SK-N-SH (cell line): Measurements from ENCODE around the gene IL26. TPM values are rescaled to one million over a fixed set of nuclear protein-coding genes. Genes with fewer than 3 reads are reported as not detected.

Source experiments
- CTCF ChIA-PET: fragments of 300-600, 350-600 bp; formaldehyde crosslinking; extraction: SDS; loops from one replicate; lab custom pipeline; 2021; lab: Yijun Ruan, JAX
- POLR2A ChIA-PET: fragments of 350-600 bp; sonication (Branson Sonifier 250); formaldehyde crosslinking; extraction: SDS; loops from one replicate; lab custom pipeline; 2020; ENCODE audit warnings: antibody characterized with exemption, inconsistent platforms; lab: Yijun Ruan, JAX
- DNase-seq: peaks from one replicate; pipeline ENCODE4 v3.0.0; 2012
- H2AFZ ChIP-seq: fragments of 200-600 bp; sonication (generic); 2 replicates; pipeline ENCODE4 v1.8.1; 2016; ENCODE audit warnings: antibody characterized with exemption, mild to moderate bottlenecking, low read depth
- H3F3A ChIP-seq: fragments of 200-600 bp; sonication (generic); replicated peaks from 2 replicates; pipeline ENCODE3; 2016; ENCODE audit warnings: antibody characterized with exemption, mild to moderate bottlenecking; ENCODE audit not compliant: insufficient read depth
- H3K27ac ChIP-seq, 2 experiments: fragments of 200-500 bp in 1 of 2; fragments of 200-600 bp in 1 of 2; sonication (Bioruptor generic) in 1 of 2; sonication (generic), shearing (Covaris generic) in 1 of 2; 2 replicates each; pipeline versions ENCODE4 v1.5.1 to v1.6.1; 2014 to 2016; ENCODE audit warnings: low read depth in 2 of 2, inconsistent platforms in 1 of 2, low read length in 1 of 2, mild to moderate bottlenecking in 1 of 2, mixed read lengths in 1 of 2
- H3K27me3 ChIP-seq: fragments of 200-600 bp; sonication (generic), shearing (Covaris generic); 2 replicates; pipeline ENCODE4 v1.6.1; 2016; ENCODE audit warnings: mixed run types; ENCODE audit not compliant: insufficient read depth
- H3K36me3 ChIP-seq, 2 experiments: fragments of 200-500 bp in 1 of 2; fragments of 200-600 bp in 1 of 2; sonication (Bioruptor generic) in 1 of 2; sonication (generic) in 1 of 2; replicated peaks in 1 of 2; 2 replicates each; pipeline versions ENCODE3 to v1.5.1; 2014 to 2016; ENCODE audit warnings: low read length in 1 of 2, mild to moderate bottlenecking in 1 of 2; ENCODE audit not compliant: insufficient read depth in 2 of 2, control insufficient read depth in 1 of 2
- H3K4me1 ChIP-seq, 2 experiments: fragments of 200-500 bp in 1 of 2; fragments of 200-600 bp in 1 of 2; sonication (Bioruptor generic) in 1 of 2; sonication (generic), shearing (Covaris generic) in 1 of 2; 2 replicates each; pipeline versions ENCODE4 v1.5.1 to v1.6.1; 2014 to 2016; ENCODE audit warnings: low read depth in 1 of 2, low read length in 1 of 2, mixed run types in 1 of 2; ENCODE audit not compliant: insufficient read depth in 2 of 2, control insufficient read depth in 1 of 2
- H3K4me2 ChIP-seq: fragments of 200-600 bp; sonication (generic), shearing (Covaris generic); 2 replicates; pipeline ENCODE4 v1.6.1; 2017; ENCODE audit warnings: mixed run types
- H3K4me3 ChIP-seq, 2 experiments: fragments of 200-500 bp in 1 of 2; fragments of 200-600 bp in 1 of 2; sonication (Bioruptor generic) in 1 of 2; sonication (generic), shearing (Covaris generic) in 1 of 2; 2 replicates each; pipeline versions ENCODE4 v1.5.1 to v1.8.1; 2014 to 2016; ENCODE audit warnings: low read depth in 2 of 2, inconsistent platforms in 1 of 2, low read length in 1 of 2, mild to moderate bottlenecking in 1 of 2, mixed read lengths in 1 of 2, moderate library complexity in 1 of 2
- H3K79me2 ChIP-seq: fragments of 200-600 bp; sonication (generic); 2 replicates; pipeline ENCODE4 v1.8.1; 2017; ENCODE audit warnings: mild to moderate bottlenecking; ENCODE audit not compliant: insufficient read depth
- H3K9ac ChIP-seq: fragments of 200-600 bp; sonication (generic); 2 replicates; pipeline ENCODE4 v1.6.1; 2017; ENCODE audit warnings: mixed run types
- H3K9me2 ChIP-seq: fragments of 200-600 bp; sonication (generic); 2 replicates; pipeline ENCODE4 v1.6.1; 2017; ENCODE audit warnings: mixed run types
- H3K9me3 ChIP-seq: fragments of 200-600 bp; sonication (generic); 2 replicates; pipeline ENCODE4 v1.6.1; 2017; ENCODE audit warnings: mixed run types, mild to moderate bottlenecking, moderate library complexity
- H4K20me1 ChIP-seq: fragments of 200-600 bp; sonication (generic); 2 replicates; pipeline ENCODE4 v1.6.1; 2017; ENCODE audit warnings: mild to moderate bottlenecking, mixed run types; ENCODE audit not compliant: insufficient read depth
- EP300 ChIP-seq, 2 experiments: IDR thresholded peaks; 2 replicates each; pipeline versions ENCODE4 v1.4.0 to v1.6.1; 2012; ENCODE audit warnings: borderline replicate concordance in 1 of 2, low read depth in 1 of 2, low read length in 1 of 2
- EZH2phosphoT487 ChIP-seq: fragments of 200-600 bp; sonication (generic); IDR thresholded peaks from 2 replicates; pipeline ENCODE4 v1.6.1; 2017; ENCODE audit warnings: low read depth, mixed run types, mild to moderate bottlenecking, antibody characterized with exemption, moderate library complexity, borderline replicate concordance
- FOXJ3 ChIP-seq: sonication (generic); formaldehyde crosslinking; IDR thresholded peaks from 2 replicates; pipeline ENCODE4 v1.5.1; 2020; ENCODE audit warnings: mild to moderate bottlenecking, missing genetic modification reagents
- FOXM1 ChIP-seq: IDR thresholded peaks from 2 replicates; pipeline ENCODE4 v1.4.0; 2012; ENCODE audit warnings: low read depth, mild to moderate bottlenecking
- GABPA ChIP-seq: IDR thresholded peaks from 2 replicates; pipeline ENCODE4 v1.4.0; 2012; ENCODE audit warnings: low read depth, mild to moderate bottlenecking
- GATA2 ChIP-seq: sonication (generic); formaldehyde crosslinking; IDR thresholded peaks from 2 replicates; pipeline ENCODE4 v1.5.0; 2020; ENCODE audit warnings: mild to moderate bottlenecking, missing genetic modification reagents
- MEF2A ChIP-seq: IDR thresholded peaks from 2 replicates; pipeline ENCODE4 v1.4.0; 2012; ENCODE audit warnings: low read depth, borderline replicate concordance
- NFIC ChIP-seq: IDR thresholded peaks from 2 replicates; pipeline ENCODE4 v1.4.0; 2012; ENCODE audit warnings: borderline replicate concordance
- POLR2AphosphoS5 ChIP-seq: IDR thresholded peaks from 2 replicates; pipeline ENCODE4 v1.6.1; 2012; ENCODE audit warnings: low read depth, low read length
- RCOR1 ChIP-seq: fragments of 150-350 bp; IDR thresholded peaks from 2 replicates; pipeline ENCODE4 v1.6.1; 2017; ENCODE audit warnings: antibody characterized with exemption, low read length
- RFX5 ChIP-seq: IDR thresholded peaks from 2 replicates; pipeline ENCODE4 v1.6.1; 2012; ENCODE audit warnings: mild to moderate bottlenecking, improper control_type of control experiment, low read length
- SMC3 ChIP-seq: IDR thresholded peaks from 2 replicates; pipeline ENCODE4 v1.6.1; 2012; ENCODE audit warnings: low read depth, low read length, improper control_type of control experiment
- TCF12 ChIP-seq: IDR thresholded peaks from 2 replicates; pipeline ENCODE4 v1.4.0; 2012
- TEAD4 ChIP-seq: IDR thresholded peaks from 2 replicates; pipeline ENCODE4 v1.4.0; 2012; ENCODE audit warnings: mild to moderate bottlenecking, borderline replicate concordance; ENCODE audit not compliant: insufficient read depth
- YY1 ChIP-seq: IDR thresholded peaks from 2 replicates; pipeline ENCODE4 v1.4.0; 2012; ENCODE audit warnings: low read depth, mild to moderate bottlenecking
- WGBS: methylation state at CpG from one replicate; pipeline ENCODE4 v1.1.6; 2017; ENCODE audit warnings: low lambda C conversion rate; 5-methylcytosine and 5-hydroxymethylcytosine counted together
- polyA plus RNA-seq, 3 experiments: library from polyadenylated mRNA; depleted of rRNA; stranded (reverse); fragments of >200 nt; gene quantifications; 2 replicates each; pipeline ENCODE4 v1.2.3, GENCODE V29; 2012
- TF ChIP-seq, protein P1 (sequence below): IDR thresholded peaks from 2 replicates; pipeline ENCODE4; 2012
- TF ChIP-seq, protein P2 (sequence below): IDR thresholded peaks from 2 replicates; pipeline ENCODE4 v1.4.0; 2012; ENCODE audit warnings: low read depth, borderline replicate concordance
- TF ChIP-seq, protein P3 (sequence below): IDR thresholded peaks from 2 replicates; pipeline ENCODE4 v1.6.1; 2012; ENCODE audit warnings: mild to moderate bottlenecking, low read depth, low read length, moderate library complexity

Gene IL26
- polyA plus RNA-seq, 1 of the 3 experiments (the other 2 are of a cell fraction): not detected

DNA sequence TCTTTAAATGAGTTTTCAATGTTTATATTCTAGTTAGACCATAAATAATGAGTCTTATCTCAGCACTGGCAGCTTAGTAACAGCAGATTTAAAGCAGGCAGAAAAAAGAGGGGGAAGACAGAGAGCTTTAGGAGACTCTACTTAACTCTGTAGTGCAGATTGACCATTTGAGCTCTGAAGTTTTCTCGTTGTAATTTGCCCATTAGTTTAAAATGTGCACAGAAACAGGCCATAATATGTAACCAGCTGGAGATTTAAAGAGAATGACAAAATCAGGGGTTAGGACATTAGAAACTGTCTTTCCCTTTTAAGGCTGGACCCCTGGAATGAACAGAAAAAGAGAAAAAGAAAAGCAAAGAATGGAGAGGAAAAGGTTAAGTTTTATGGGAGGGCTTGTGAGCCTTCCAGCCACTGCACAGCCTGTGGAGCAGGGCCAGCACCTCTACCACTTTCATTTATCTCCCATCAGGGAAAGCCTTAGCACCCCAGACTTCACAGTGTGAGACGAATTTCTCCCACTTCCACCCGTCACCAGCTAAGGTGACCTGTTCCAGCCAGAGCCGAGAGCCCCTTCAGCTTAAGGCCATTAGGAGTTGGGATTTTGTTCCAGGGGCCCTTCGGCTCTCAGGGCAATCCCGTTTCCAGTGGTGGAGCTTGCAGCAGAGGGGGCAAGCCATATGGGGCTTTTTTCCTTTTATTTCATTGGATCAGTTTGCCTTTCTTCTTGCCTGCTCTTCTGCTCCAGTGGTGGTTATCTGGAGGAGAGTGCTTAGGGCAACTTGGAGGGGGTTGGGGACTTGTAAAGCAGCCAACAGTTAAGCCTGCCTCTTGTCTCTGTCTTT lies 19.8 kb upstream of the IL26 start:
- H3K27ac ChIP-seq: peak overlapping the region; percentile 32 to 91; a peak in 3 of 4 replicates
- TF ChIP-seq EP300 (IDR thresholded peaks at IDR 0.05; ENCODE audit: borderline replicate concordance in 1 of 2, low read depth in 1 of 2, low read length in 1 of 2) (no peak), GABPA (no peak), GATA2 (CRISPR knock-in tag) (peak; percentile 7; the same call in 1 of the 2 replicates), RCOR1 (peak; percentile 14; the same call in 1 of the 2 replicates), MEF2A (no peak)
- TF ChIP-seq, all 33 proteins: peak for 2
- Histone ChIP-seq H4K20me1 (no peaks in the 10 kb centered on the region), H3K27me3 (no peaks in the 10 kb centered on the region), H3K4me3 (peak overlapping the region; percentile 14 to 26; a peak in 1 of 4 replicates), H3K9ac (no peak overlapping the region), H3K36me3 (no peaks in the 10 kb centered on the region), H3K79me2 (no peaks in the 10 kb centered on the region), H3K4me2 (peak overlapping the region; percentile 44), H3K9me3 (no peaks in the 10 kb centered on the region), H2AFZ (peak overlapping the region; percentile 41), H3K4me1 (peaks cover 9 to 23% of the 10 kb centered on the region in 2 experiments), H3F3A (peaks cover 2% of the 10 kb centered on the region), H3K9me2 (no peaks in the 10 kb centered on the region)
- 27% methylated on average over 5 of the region's 6 CpGs for WGBS
- CTCF ChIA-PET: interaction anchor here (0.7 to 2.4 kb wide), 2 partner anchors 11 to 22 kb away, joined by 3 to 14 read pairs; no protein-coding TSS in a partner anchor
- POLR2A ChIA-PET: interaction anchor here (1.5 kb wide), 1 partner anchor 22 kb away, joined by 4 read pairs; no protein-coding TSS in a partner anchor
- peak; percentile 27 for DNase-seq

DNA sequence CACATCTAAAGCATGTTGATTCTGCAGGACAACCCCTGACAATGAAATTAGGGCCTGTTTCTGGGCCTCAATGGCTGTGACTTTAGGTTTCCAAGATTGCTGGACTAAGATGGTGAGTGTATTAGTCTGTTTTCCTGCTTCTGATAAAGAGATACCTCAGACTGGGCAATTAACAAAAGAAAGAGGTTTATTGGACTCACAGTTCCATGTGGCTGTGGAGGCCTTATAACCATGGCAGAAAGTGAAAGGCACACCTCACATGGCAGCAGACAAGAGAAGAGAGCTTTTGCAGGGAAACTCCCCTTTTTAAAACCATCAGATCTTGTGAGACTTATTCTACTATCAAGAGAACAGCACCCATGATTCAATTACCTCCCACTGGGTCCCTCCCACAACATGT lies 17.2 kb upstream of the IL26 start:
- H3K9me3 ChIP-seq: no peaks in the 10 kb centered on the region
- peaks cover 23 to 24% of the 10 kb centered on the region in 2 experiments for H3K4me1 ChIP-seq
- ChIA-PET CTCF (no interaction called here), POLR2A (no interaction called here)
- H4K20me1 ChIP-seq: no peaks in the 10 kb centered on the region
- H3K4me3 ChIP-seq: no peak overlapping the region
- H3K36me3 ChIP-seq: no peaks in the 10 kb centered on the region
- no peak for TF ChIP-seq EZH2phosphoT487
- no peak for TF ChIP-seq TEAD4
- TF ChIP-seq, protein P1, sequence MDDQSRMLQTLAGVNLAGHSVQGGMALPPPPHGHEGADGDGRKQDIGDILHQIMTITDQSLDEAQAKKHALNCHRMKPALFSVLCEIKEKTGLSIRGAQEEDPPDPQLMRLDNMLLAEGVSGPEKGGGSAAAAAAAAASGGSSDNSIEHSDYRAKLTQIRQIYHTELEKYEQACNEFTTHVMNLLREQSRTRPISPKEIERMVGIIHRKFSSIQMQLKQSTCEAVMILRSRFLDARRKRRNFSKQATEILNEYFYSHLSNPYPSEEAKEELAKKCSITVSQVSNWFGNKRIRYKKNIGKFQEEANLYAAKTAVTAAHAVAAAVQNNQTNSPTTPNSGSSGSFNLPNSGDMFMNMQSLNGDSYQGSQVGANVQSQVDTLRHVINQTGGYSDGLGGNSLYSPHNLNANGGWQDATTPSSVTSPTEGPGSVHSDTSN: no peak
- no peak for TF ChIP-seq TCF12
- TF ChIP-seq FOXJ3 (CRISPR knock-in tag): no peak
- TF ChIP-seq EP300 (IDR thresholded peaks at IDR 0.05; ENCODE audit: borderline replicate concordance in 1 of 2, low read depth in 1 of 2, low read length in 1 of 2): no peak
- TF ChIP-seq YY1: no peak
- TF ChIP-seq, protein P2, sequence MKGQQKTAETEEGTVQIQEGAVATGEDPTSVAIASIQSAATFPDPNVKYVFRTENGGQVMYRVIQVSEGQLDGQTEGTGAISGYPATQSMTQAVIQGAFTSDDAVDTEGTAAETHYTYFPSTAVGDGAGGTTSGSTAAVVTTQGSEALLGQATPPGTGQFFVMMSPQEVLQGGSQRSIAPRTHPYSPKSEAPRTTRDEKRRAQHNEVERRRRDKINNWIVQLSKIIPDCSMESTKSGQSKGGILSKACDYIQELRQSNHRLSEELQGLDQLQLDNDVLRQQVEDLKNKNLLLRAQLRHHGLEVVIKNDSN: no peak
- TF ChIP-seq SMC3: no peak
- TF ChIP-seq RCOR1: no peak
- TF ChIP-seq RFX5: no peak
- TF ChIP-seq NFIC: no peak
- TF ChIP-seq FOXM1: no peak
- TF ChIP-seq POLR2AphosphoS5: no peak
- TF ChIP-seq, protein P3, sequence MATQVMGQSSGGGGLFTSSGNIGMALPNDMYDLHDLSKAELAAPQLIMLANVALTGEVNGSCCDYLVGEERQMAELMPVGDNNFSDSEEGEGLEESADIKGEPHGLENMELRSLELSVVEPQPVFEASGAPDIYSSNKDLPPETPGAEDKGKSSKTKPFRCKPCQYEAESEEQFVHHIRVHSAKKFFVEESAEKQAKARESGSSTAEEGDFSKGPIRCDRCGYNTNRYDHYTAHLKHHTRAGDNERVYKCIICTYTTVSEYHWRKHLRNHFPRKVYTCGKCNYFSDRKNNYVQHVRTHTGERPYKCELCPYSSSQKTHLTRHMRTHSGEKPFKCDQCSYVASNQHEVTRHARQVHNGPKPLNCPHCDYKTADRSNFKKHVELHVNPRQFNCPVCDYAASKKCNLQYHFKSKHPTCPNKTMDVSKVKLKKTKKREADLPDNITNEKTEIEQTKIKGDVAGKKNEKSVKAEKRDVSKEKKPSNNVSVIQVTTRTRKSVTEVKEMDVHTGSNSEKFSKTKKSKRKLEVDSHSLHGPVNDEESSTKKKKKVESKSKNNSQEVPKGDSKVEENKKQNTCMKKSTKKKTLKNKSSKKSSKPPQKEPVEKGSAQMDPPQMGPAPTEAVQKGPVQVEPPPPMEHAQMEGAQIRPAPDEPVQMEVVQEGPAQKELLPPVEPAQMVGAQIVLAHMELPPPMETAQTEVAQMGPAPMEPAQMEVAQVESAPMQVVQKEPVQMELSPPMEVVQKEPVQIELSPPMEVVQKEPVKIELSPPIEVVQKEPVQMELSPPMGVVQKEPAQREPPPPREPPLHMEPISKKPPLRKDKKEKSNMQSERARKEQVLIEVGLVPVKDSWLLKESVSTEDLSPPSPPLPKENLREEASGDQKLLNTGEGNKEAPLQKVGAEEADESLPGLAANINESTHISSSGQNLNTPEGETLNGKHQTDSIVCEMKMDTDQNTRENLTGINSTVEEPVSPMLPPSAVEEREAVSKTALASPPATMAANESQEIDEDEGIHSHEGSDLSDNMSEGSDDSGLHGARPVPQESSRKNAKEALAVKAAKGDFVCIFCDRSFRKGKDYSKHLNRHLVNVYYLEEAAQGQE: no peak
- TF ChIP-seq, all 33 proteins: peak for 0
- H3K9ac ChIP-seq: no peak overlapping the region
- no peaks in the 10 kb centered on the region for H3K9me2 ChIP-seq
- H3K27me3 ChIP-seq: no peaks in the 10 kb centered on the region
- no peaks in the 10 kb centered on the region for H3K79me2 ChIP-seq
- H3F3A ChIP-seq: peaks cover 17% of the 10 kb centered on the region
- H2AFZ ChIP-seq: no peak overlapping the region
- no peak overlapping the region for H3K4me2 ChIP-seq
- H3K27ac ChIP-seq: no peak overlapping the region
- DNase-seq: no peak
